Right cardiac atrium (tissue), 5 donors: ENCODE data around the gene ZBTB8B. TPM values are rescaled to one million over a fixed set of nuclear protein-coding genes. Genes with fewer than 3 reads are reported as not detected.

Experiments used
- ATAC-seq, 2 donors: fragments of 200-7000 bp; cut with Tn5 transposase; one replicate each; pipeline versions ENCODE4 v1.8.0 to v1.9.1; 2020; ENCODE audit warnings: moderate library complexity in 2 of 2, mild to moderate bottlenecking in 1 of 2
- DNase-seq, 3 donors: peaks; one replicate each; pipeline ENCODE4 v3.0.0-alpha.2; 2020
- H3K27ac ChIP-seq: one replicate; pipeline ENCODE4 v1.5.1; 2013; ENCODE audit warnings: mild to moderate bottlenecking, low read length, control low read depth, moderate library complexity
- H3K27me3 ChIP-seq: one replicate; pipeline ENCODE4 v1.6.1; 2013; ENCODE audit not compliant: control insufficient read depth, insufficient read depth
- H3K4me1 ChIP-seq: one replicate; pipeline ENCODE4 v1.6.1; 2013; ENCODE audit warnings: low read length; ENCODE audit not compliant: control insufficient read depth, insufficient read depth
- H3K4me3 ChIP-seq: one replicate; pipeline ENCODE4 v1.5.1; 2013; ENCODE audit warnings: low read length, control low read depth
- H3K9me3 ChIP-seq: one replicate; pipeline ENCODE4 v1.6.1; 2013; ENCODE audit warnings: low read length; ENCODE audit not compliant: control insufficient read depth
- WGBS: extraction: QIAGEN DNeasy Blood & Tissue Kit; methylation state at CpG from one replicate; pipeline ENCODE4 v1.1.7; 2013; 5-methylcytosine and 5-hydroxymethylcytosine counted together
- intact Hi-C, 4 donors: fragments of 100-400 bp; cut with DNase I; formaldehyde crosslinking; loops; one replicate each; pipeline versions ENCODE4 v1.11.0 to v1.14.0; 2022 to 2023
- polyA plus RNA-seq: library from polyadenylated mRNA; stranded (reverse); fragments of 200-250 nt; gene quantifications from one replicate; pipeline ENCODE4 v1.2.3, GENCODE V29; 2013
- total RNA-seq, 4 donors: library from RNA; stranded (reverse); fragmentation: NEBNext Ultra II Directional; extraction: Animal tissue kit (Norgen Biotek cat#: 25700); gene quantifications; one replicate each; pipeline ENCODE4 v1.2.1, GENCODE V29; 2021
- donor health status: healthy with polysubstance abuse.
- donor health status: DM: no; HTN: yes; CAD: no.
- donor health status: DM: no; HTN: no; CAD: no.
- donor health status: DM: no; HTN: yes; CAD: no; lungs with severe emphysema.
- donor health status: DM: yes; HTN: yes; CAD: no.

The ZBTB8B gene
- total and polyA plus RNA-seq, 5 donors = 0.02 to 0.03 (median 0.03) TPM; not detected in 1

- no peak overlapping the region for H3K4me3 ChIP-seq
- no peak overlapping the region for H3K27ac ChIP-seq
- intact Hi-C loops = no loop called here
- H3K27me3 ChIP-seq = no peaks in the 10 kb centered on the region
- ATAC-seq (no peak), DNase-seq (no peak)
- no peaks in the 10 kb centered on the region for H3K4me1 ChIP-seq
- H3K9me3 ChIP-seq = no peaks in the 10 kb centered on the region
- WGBS = 96% methylated on average over 1 of the region's 1 CpG
Observed at GRCh38 chr1:32509939-32510338, 45.1 kb downstream of the ZBTB8B start.

Other genes starting within 250 kb of the ZBTB8B start
- 10 to 100 TPM in 3 of 4 donors, 1 to 10 TPM in 1; 9.1 to 14.4 (median 13.9) TPM for gene TMEM234, start 242.7 kb upstream of the ZBTB8B start, total RNA-seq
- 13.6 TPM for gene TMEM234, start 242.7 kb upstream of the ZBTB8B start, polyA plus RNA-seq
- gene EIF3I, start 242.7 kb upstream of the ZBTB8B start, total RNA-seq = 100 to 1,000 TPM in 1 of 4 donors, 10 to 100 TPM in 3; 99.2 to 104 (median 99.8) TPM
- gene EIF3I, start 242.7 kb upstream of the ZBTB8B start, polyA plus RNA-seq = 127 TPM
- 1 to 10 TPM; 2.0 to 4.4 (median 3.8) TPM for gene FAM167B, start 217.8 kb upstream of the ZBTB8B start, total RNA-seq
- 6.5 TPM for gene FAM167B, start 217.8 kb upstream of the ZBTB8B start, polyA plus RNA-seq
- 1 to 10 TPM in 3 of 4 donors, under 1 TPM in 1; 0.23 to 2.4 (median 1.3) TPM for gene LCK, start 213.8 kb upstream of the ZBTB8B start, total RNA-seq
- 0.41 TPM for gene LCK, start 213.8 kb upstream of the ZBTB8B start, polyA plus RNA-seq
- gene HDAC1, start 173.0 kb upstream of the ZBTB8B start, total RNA-seq = 10 to 100 TPM; 34.1 to 44.9 (median 39.5) TPM
- gene HDAC1, start 173.0 kb upstream of the ZBTB8B start, polyA plus RNA-seq = 28.1 TPM
- gene MARCKSL1, start 128.8 kb upstream of the ZBTB8B start, total RNA-seq = 10 to 100 TPM; 14.5 to 52.7 (median 40.2) TPM
- gene MARCKSL1, start 128.8 kb upstream of the ZBTB8B start, polyA plus RNA-seq = 30.6 TPM
- 1 to 10 TPM; 2.0 to 5.3 (median 3.6) TPM for gene FAM229A, start 102.6 kb upstream of the ZBTB8B start, total RNA-seq
- gene FAM229A, start 102.6 kb upstream of the ZBTB8B start, polyA plus RNA-seq = 3.5 TPM
- gene TSSK3, start 102.5 kb upstream of the ZBTB8B start, total RNA-seq = 1 to 10 TPM; 1.1 to 2.7 (median 1.8) TPM
- gene TSSK3, start 102.5 kb upstream of the ZBTB8B start, polyA plus RNA-seq = 1.5 TPM
- 10 to 100 TPM; 40.4 to 56.0 (median 48.6) TPM for gene BSDC1, start 70.6 kb upstream of the ZBTB8B start, total RNA-seq
- gene BSDC1, start 70.6 kb upstream of the ZBTB8B start, polyA plus RNA-seq = 37.1 TPM
- 1 to 10 TPM; 3.2 to 5.1 (median 4.0) TPM for gene ZBTB8A, start 74.4 kb downstream of the ZBTB8B start, total RNA-seq
- 1.8 TPM for gene ZBTB8A, start 74.4 kb downstream of the ZBTB8B start, polyA plus RNA-seq
- gene ZBTB8OS, start 185.5 kb downstream of the ZBTB8B start, total RNA-seq = 10 to 100 TPM; 28.9 to 35.0 (median 32.7) TPM
- gene ZBTB8OS, start 185.5 kb downstream of the ZBTB8B start, polyA plus RNA-seq = 50.4 TPM
- 100 to 1,000 TPM; 106 to 114 (median 112) TPM for gene RBBP4, start 186.1 kb downstream of the ZBTB8B start, total RNA-seq
- gene RBBP4, start 186.1 kb downstream of the ZBTB8B start, polyA plus RNA-seq = 52.7 TPM
- 10 to 100 TPM; 18.4 to 33.6 (median 24.5) TPM for gene SYNC, start 237.7 kb downstream of the ZBTB8B start, total RNA-seq
- gene SYNC, start 237.7 kb downstream of the ZBTB8B start, polyA plus RNA-seq = 14.1 TPM